ENCODE data around the gene HEXD.
"Not testable (repeated sequence)": the region's sequence is repeated elsewhere in the genome, so short reads cannot be mapped to it uniquely, and the experiment has no call there.

Gene HEXD

DNA sequence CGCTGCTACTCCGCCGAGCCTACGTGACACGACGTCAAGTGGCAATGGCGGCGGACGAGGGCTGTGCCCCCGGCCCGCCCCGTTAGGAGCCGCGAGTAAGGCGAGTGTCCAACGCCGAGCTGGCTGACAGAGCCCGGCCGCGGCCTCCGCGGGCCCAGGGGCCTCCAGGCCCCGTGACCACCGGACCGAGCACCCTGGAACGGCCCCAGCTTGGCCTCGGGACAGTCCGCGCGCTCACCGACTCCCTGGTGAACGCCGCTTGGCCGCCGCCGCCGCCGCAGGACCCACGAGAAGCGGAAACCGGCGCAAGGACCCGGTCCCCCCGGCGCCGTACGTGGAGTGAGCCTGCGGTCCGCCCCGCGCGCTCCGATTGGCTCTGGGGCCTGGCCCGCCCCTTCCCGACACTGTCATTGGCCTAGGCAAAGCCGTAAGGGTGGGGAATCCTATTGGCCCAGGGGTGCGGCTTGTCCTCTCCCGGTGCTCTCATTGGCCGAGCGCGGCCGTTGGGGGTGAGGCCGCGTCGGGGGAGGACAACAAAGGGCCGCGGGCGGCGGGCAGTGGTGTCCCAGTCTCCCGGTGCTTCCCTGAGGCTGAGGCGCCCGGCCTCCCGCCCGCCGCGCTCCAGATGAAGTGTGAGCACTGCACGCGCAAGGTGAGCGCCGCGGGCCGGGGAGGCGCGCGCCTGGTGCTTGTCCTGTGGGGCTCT, 40.2 kb downstream of the HEXD start, which contains the start of gene NARF:
TSS of gene NARF (plus strand) at position 563 of the 706 bp plus-strand sequence. CDS start at position 626, 63 bp downstream.
- peak; percentile 90 to 91 for DNase-seq (ENCODE audit: low read depth in 2 of 2)

DNA sequence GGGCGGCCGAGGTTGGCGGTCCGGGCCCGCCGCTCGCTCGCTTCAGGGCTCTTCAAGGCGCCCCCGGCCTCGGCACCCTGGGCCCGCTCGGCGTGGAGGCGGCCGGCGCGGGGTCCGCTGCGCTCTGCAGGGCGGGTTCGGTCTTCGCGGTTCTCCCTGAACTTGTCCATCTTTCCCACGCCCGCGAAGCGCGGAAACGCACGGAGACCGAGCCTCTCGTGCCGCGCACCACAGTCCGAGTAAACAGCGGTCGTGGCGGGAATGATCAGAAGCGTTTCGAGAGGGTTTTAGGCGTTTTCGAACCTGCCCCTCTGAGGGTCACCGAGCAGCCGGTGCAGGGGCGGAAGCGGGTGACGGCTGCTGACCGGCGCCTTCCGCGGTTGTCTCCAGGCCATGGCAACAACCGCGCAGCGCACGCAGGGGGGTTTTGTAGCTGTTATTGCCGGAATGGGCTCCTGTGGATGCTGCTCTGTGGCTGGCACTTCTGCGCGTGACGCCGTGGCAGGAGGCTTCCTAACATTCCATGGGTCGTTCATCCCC, 40.8 kb downstream of the HEXD start:
- no peak for DNase-seq (ENCODE audit: low read depth in 2 of 2)

DNA sequence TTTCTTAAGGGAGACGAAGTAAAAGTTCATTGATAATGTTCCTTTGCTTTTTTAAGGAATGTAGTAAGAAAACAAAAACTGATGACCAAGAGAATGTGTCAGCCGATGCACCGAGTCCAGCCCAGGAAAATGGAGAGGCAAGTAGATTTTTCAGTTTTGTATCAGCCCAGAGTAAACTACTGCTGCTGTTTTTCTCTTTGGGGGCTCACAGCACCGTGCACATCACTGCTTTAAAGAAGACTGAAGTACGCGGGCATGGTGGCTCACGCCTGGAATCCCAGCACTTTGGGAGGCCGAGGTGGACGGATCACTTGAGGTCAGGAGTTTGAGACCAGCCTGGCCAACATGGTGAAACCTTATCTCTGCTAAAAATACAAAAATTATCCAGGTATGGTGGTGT, 41.8 kb downstream of the HEXD start:
- DNase-seq (ENCODE audit: low read depth in 2 of 2), result not testable (repeated sequence)

DNA sequence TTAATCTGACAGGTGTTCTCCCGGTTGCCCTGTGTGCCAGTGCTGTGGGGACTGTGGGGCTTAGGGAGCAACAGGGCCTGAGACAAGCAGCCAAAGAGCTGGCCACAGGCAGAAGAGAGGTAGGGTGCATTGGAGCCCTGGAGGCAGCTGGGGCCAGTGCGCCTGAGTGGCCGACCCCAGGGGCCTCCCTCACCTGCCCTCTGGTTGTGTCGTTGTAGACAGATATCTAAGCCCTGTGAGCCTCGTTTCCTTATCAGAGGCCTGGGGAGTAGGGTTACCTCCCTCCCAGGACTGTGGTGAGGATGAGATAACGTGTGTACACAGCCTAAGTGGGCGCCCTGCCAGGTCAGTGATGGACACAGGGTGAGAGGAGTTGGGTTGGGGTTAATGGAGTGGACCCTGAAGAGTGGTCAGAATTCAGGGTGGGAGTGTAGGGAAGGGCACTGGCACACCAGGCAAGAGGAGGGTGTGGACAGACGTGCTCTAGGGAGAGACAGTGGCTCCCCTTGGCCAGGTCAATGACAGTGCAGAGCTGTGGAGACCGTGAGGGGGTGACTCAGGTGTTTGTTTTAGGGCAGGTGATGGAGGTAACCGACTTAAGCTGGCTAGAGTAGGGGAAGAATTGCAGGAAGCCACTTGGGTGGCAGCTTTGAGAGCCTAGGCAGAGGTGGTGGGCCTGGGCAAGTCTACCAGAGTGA, 43.8 kb downstream of the HEXD start:
- no peak for DNase-seq (ENCODE audit: low read depth in 2 of 2)

DNA sequence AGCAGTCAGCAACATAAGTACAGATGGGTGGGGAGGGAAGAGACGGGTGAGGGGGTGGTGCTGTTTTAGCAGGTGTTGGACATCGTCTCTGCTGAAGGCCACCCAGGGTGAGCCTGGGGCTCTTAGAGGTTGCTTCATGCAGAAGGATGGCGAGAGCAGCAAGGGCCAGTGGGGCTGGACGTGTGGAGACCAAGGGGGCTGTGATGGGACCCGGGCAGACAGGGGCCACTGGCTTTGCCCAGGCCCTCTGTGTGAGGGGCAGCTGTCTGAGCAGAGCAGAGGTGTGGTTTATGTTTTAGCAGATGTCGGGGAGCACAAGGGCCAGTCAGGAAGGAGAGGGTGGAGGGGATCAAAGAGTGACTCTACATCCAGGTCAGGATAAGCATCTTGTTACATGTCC, 45.2 kb downstream of the HEXD start:
- DNase-seq (ENCODE audit: low read depth in 2 of 2), result no peak

DNA sequence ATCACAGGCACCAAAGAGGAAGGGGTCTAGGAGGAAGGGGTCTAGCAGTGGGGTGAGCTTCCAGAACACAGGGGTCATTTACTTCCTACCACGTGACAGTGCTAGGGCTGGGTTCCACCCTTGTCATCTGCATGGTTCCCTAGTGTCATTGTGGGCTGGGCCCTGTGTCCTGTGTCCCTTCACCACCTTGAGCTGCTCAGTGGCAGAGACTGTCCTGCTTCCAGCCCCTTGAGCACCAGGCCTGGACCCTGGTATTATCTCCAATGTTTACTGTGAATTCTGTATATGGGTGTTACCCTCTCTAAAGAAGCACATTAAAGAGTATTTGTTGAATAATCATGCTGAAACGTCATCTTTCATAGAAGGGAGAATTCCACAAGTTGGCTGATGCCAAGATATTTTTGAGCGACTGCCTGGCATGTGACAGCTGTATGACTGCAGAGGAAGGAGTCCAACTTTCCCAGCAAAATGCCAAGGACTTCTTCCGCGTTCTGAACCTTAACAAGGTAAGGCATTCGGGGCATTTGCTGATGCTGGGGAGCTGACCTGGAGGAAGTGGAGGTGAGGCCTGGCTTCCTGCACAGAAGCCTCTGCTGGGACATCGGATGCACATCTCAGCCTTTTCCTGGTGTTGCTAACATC, 45.9 kb downstream of the HEXD start:
- DNase-seq (ENCODE audit: low read depth in 2 of 2), result no peak

DNA sequence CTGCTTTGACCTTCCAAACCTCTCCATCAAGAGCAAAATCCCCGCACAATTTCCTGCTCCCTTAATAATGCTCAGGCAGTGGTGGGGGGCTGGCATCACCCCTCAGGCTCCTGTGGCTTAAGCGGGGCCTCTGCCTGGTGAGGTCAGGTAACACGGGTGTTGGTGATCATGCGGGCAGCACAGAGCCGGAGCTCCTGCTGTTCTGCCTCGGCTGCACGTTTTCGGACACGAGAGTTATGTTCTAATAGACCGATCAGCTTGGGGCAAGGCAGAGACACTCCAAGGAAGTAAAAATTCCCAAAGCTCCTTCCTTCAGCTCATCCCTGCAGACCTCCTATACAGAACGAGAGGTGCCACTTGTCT, 46.4 kb downstream of the HEXD start:
- no peak for DNase-seq (ENCODE audit: low read depth in 2 of 2)

DNA sequence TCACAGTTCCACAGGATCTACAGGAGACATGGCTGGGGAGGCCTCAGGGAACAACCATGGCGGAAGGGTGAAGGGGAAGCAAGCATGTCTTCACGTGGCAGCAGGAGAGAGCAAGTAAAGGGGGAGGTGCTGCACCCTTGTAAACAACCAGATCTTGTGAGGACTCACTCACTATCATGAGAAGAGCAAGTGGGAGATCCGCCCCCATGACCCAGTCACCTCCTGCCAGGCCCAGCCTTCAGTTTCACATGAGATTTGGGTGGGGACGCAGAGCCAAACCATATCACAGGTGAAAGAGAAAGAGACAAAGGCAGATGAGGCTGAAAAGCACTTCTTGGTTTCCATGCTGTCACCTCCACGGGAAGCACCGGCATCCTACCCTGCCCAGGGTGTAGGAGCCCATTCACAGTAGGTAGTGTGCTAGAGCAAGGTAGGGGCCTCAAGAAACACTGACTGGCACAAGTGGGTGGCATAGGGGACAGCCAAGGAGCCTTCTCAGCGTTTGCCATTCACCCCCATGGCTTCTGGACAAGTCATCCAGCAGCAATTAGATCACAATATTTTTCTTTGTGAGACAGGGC, 47.0 kb downstream of the HEXD start:
- no peak for DNase-seq (ENCODE audit: low read depth in 2 of 2)

DNA sequence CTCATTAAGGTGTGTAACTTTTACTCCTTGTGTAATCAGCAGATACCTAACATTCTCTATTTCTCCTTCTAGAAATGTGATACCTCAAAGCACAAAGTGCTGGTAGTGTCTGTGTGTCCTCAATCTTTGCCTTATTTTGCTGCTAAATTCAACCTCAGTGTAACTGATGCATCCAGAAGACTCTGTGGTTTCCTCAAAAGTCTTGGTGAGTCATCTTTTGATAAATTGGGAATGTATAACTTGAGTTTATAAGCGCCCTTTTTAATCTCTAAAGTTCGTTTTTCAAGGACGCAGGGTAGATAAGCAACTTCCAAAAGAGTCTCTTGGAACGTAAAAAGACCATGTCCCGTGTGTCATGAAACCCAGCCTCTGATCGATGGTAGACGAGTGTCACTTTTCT, 50.5 kb downstream of the HEXD start:
- DNase-seq (ENCODE audit: low read depth in 2 of 2), result no peak

DNA sequence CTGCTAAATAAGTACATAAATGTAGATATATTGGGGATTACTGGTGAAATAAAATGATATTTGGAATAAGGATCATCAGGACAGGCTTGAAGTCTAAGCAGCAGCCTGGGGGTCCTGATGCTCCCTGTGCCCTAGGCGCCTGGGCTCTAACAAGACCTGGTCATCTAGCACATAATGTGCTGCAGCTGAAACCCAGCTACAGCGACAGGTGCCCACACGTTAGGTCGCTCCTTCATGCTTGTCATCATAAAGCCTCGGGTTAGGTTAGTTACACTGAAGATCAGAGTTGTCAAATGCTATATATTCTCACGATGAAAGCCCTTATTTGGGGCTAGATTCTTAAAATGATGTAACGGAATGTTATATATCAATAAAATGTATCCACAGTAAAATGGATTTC, 51.9 kb downstream of the HEXD start:
- no peak for DNase-seq (ENCODE audit: low read depth in 2 of 2)

DNA sequence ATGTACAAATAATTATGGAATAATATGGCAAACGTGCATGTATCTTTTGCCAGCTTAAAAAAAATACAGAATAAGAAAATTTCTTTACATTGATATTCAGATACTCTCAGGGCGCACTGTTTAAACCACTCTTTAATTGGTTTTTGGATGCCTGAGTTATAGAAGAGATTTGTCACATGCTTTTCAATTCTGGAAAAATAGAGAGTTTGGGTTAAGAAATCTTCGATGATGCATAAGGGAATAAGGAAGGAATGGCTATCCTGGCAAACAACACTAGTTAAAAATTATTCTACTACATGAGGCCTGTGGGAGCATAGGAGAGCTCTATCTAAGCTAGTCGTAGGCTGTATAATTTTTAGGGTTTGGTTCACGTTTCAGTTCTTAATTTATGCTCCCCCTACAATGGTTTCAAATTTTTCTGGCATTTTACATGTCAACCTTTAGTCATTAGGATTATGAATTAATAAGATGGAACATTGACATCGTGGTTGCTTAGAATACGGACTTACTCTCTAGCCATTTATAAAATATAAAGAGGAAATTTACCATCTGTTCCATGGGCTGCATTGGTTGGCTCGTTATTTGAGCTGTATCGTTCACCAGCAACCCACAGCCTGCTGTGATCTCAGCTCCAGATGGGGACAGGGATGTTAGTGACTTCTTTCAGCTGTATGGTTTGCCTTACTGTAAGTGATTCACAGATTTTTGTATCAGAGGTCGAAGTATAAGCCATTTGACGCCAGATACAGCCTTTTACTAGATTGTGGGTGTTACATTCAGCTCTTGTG, 56.3 kb downstream of the HEXD start:
- DNase-seq (ENCODE audit: low read depth in 2 of 2), result no peak

DNA sequence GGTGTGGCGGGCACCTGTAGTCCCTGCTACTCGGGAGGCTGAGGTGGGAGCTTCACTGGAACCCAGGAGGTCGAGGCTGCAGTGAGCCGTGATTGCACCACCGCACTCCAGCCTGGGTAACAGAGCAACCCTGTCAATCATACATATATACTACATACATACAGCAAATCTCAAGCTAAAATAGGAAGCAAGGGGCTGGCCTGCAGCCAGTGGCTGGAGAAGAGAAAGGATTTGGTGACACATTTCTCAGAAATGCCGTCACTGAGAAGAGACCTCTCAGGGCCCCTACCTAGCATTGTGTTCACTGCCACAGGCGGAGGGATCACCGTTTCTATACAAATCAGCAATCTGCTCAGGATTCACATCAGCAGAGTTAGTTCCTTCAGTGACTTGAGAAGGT, 57.3 kb downstream of the HEXD start:
- DNase-seq (ENCODE audit: low read depth in 2 of 2), result no peak

DNA sequence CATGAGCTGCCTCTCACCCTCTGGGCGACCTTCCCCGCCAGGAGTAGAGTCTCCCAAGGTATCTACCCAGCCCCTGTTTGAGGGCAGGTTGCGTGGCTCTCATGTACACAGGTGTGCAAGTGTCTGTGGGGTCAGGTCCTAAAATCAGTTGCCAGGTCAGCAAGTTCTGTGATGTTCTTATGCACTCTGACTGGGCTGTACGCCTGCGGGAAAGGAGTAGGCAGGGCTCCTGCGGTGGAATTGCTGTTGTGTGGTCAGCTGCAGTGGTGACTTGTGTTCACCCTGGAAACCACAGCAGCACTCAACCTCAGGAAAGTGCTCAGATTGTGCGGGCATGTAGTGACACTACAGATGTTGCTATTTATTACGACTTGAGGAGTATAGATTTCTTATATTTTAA, 59.8 kb downstream of the HEXD start:
- DNase-seq (ENCODE audit: low read depth in 2 of 2), result no peak

DNA sequence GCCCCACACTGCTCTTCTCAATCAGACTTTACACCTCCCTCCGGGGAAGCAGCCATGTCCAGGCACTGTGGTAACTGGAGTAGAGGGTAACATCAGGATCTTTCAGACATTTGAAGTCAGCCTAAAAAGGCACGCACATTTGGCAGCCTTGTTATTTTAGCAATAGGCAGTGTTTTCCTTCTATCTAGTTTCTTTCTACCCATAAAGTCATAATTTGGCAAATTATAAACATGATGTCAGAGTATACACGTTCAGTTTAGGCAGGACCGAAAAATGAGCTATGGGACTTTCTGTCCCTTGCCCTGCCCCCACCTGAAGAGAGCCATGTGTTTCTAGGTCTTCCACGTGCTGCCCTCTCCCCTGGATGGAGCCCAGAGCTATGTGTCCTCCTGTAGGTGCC, 61.5 kb downstream of the HEXD start:
- DNase-seq (ENCODE audit: low read depth in 2 of 2), result no peak

DNA sequence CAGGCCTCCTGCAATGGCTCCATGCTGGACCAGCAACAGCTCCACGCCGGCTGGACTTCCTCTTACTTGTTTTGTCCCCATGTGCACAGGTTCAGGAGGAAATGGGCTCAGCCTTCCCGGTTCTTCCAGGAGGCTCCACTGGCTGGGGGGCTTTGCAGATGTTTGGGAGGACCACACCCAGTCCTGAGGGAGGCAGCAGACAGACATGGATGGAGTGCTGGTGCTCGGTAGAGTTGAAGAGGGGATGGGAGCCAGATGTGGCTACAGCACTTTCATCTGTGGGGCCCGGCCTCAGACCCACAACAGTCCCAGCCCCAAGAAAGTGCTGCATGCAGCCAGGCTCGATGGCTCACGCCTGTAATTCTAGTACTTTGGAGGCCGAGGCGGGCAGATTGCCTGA, 62.2 kb downstream of the HEXD start:
- DNase-seq (ENCODE audit: low read depth in 2 of 2), result no peak

DNA sequence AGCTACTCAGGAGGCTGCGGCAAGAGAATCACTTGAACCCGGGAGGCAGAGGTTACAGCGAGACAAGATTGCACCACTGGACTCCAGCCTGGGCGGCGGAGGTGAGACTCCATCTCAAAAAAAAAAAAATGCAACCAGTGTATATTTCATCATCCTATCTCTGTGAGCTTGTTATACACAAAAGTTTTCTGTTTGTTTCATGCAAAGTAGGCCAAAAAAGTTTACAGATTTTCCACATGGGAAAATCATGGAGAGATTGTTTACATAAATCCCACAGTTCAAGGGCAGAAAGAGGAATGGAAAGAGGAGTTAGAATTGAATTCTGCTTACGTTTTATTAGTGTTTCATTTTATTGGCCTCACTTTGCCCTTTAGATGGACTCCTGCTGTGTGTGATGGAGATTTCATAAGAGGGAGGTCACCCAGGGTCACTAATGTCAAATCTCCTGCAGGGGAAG, 65.1 kb downstream of the HEXD start:
- no peak for DNase-seq (ENCODE audit: low read depth in 2 of 2)

DNA sequence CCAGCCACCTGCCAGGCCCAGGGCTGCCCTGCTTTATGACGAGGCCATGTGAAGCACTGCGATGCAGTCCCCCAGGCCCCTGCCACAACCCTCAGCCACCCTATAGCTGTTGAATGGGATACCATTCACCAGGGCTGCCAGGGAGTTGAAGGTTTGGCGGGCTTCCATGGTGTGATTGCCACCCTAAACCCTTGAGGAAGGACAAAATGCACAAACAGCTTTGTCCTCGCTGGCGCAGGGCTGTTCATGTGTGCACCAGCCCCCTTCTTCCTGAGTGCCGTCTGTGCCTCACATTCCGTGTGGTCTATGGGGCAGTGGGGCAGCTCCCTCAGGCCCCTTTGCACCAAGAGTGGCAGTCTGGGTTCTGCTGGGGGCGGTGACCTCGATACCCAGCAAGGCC, 65.7 kb downstream of the HEXD start:
- DNase-seq (ENCODE audit: low read depth in 2 of 2), result no peak

DNA sequence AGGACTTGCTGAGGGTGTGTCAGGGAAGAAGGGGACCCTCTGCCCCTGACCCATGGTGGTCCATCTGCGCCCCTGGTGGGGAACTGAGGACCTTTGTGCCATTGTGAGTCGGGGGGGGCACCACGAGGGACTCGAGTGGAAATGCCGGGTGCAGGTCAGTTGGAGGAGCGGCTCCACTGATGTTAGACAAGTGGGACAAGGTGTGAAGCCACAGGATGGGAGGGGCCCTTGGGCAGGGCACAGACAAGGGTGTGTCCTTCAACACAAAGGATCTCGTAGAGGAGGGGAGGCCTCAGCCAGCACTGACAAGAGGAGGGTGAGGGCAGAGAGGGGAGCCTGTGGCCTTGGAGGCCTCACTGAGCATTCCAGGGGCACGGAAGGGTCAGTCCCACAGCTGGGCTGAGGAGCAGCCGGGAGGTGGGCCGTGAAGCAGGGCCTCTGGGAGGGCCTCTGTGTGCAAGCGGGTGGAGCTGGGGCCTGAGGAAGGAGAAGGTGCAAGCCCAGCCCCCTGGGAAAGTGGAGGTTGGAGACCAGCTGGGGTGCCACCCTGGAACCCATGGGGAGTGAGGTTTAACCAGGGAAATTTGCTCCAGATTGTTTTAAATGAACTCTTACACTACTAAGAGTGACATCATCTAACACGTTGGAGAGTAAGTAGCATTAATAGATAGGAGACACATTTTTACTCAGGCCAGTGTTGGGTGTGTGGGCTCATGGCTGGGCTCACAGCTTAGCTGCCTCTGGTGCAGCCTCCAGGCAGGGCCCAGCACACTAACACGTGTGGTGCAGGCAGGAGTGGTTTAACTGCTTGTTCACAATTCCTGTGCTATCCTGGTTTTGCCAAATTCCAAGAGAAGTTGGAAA, 68.3 kb downstream of the HEXD start:
- no peak for DNase-seq (ENCODE audit: low read depth in 2 of 2)

DNA sequence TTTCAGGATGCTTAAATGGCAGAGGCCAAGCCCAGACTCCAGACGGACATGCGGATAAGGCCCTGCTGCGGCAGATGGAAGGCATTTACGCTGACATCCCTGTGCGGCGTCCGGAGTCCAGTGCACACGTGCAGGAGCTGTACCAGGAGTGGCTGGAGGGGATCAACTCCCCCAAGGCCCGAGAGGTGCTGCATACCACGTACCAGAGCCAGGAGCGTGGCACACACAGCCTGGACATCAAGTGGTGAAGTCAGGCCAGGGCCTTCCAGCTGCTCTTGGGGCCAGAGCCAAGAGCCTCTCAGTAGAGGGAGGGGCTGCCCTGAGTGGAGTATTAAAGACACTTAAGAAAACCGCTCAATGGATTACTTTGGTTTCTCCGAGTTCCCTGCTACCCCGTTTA, 69.8 kb downstream of the HEXD start:
- no peak for DNase-seq (ENCODE audit: low read depth in 2 of 2)

DNA sequence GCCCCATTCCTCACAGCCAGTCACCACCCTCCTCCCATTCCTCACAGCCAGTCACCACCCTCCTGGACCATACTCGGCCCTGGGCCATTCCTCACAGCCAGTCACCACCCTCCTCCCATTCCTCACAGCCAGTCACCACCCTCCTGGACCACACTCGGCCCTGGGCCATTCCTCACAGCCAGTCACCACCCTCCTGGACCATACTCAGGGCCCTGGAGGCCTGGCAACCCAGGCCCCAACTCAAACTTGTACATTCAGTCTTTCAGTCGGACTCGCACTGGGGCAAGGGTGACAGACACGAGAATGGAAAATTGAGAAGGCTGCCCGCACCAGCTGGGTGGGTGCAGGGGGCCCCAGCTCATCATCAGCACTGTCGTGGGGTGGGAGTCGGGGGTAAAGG, 71.0 kb downstream of the HEXD start:
- no peak for DNase-seq (ENCODE audit: low read depth in 2 of 2)
